Measurements from ENCODE around the gene SHKBP1. TPM values are rescaled to one million over a fixed set of nuclear protein-coding genes. Genes with fewer than 3 reads are reported as not detected.

The SHKBP1 gene
- polyA plus RNA-seq, 3 donors from 2014 or later = 115 to 186 (median 156) TPM

DNA sequence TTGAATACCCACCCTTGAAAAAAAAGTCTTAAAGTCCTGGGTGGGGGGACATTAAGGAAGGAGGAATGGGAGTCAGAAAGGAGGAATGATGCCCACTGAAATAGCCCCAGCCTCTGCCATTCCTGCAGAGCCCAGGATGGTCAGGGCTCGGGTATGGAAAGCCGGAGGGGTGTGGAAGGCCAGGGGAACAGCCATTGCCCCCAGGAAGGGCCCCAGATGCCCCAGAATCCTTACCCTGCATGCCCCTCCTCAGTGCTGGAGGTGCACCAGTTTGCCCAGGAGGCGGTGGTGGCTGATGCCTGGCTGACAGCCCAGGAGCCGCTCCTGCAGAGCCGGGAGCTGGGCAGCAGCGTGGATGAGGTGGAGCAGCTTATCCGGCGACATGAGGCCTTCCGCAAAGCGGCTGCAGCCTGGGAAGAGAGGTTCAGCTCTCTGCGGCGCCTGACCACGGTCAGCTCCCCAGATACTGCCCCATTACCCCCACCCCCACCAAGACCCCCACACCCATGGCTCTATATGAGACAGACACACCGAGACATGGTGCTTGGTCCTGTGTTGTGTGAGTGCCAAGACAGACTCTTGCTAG, 10.7 kb upstream of the SHKBP1 start:
- Mint-ChIP-seq H3K27me3 (ENCODE audit: low read depth in 3 of 3) (peaks cover 14 to 26% (median 19%) of the 10 kb centered on the region in 3 donors), H3K36me3 (no peaks in the 10 kb centered on the region), H3K4me3 (no peak overlapping the region), H3K27ac (no peak overlapping the region), H3K4me1 (peaks cover 15 to 16% of the 10 kb centered on the region in 2 donors), H3K9me3 (peaks cover 0 to 3% (median 0%) of the 10 kb centered on the region in 6 donors)
- DNase-seq = no peak

DNA sequence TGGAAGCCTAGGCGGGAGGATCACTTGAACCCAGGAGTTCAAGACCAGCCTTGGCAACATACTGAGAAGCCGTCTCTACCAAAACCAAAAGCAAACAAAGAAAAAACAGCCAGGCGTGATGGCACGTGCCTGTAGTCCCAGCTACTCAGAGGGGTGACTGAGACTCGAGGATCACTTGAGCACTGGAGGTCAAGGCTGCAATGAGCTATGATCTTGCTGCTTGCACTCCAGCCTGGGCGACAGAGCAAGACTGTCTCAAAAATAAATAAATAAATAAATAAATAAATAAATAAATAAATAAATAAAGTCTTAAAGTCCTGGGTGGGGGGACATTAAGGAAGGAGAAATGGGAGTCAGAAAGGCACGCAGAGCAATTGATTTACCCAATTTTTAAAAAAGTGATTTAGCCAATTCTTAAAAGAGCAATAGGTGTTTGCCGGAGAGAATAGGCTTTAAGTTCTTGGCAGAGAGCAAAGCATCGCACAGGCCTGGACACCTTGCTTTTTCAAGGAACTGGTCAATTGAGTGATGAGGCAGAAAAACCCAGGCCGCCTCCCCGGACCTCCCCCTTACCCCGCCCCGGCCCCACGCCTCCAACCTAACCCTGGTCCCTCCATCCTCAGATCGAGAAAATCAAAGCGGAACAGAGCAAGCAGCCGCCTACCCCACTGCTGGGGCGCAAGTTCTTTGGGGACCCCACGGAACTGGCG, 9.5 kb upstream of the SHKBP1 start:
- Mint-ChIP-seq H3K27me3 (ENCODE audit: low read depth in 3 of 3) (peaks cover 14 to 22% (median 22%) of the 10 kb centered on the region in 3 donors), H3K36me3 (no peaks in the 10 kb centered on the region), H3K4me1 (peaks cover 16 to 17% of the 10 kb centered on the region in 2 donors), H3K27ac (no peak overlapping the region), H3K4me3 (peak overlapping the region in 1 of 5 donors; percentile 3), H3K9me3 (peaks cover 0 to 3% (median 0%) of the 10 kb centered on the region in 6 donors)
- no peak for DNase-seq

DNA sequence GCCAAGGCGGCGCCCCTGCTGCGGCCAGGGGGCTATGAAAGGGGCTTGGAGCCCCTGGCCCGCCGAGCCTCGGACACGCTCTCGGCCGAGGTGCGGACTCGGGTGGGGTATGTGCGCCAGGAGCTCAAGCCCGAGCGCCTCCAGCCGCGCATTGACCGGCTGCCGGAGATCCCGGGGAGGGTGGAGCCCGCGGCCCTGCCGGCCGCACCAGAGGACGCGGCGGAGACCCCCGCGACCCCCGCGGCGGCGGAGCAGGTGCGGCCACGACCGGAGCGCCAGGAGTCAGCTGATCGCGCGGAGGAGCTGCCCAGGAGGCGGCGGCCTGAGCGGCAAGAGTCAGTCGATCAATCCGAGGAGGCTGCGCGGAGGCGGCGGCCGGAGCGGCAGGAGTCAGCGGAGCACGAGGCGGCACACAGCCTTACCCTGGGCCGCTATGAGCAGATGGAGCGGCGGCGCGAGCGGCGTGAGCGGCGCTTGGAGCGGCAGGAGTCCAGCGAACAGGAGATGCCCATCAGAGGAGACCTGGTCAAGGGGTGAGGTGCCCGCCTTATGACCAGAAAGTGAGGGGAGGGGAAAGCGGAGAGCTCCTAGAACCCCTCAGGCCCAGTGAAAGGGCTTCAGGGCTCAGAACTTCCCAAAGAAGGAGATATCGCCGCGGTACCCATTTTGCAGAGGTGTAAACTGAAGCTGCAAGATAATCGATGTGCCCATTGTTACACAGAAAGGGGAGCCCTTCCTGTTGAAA, 8.8 kb upstream of the SHKBP1 start:
- Mint-ChIP-seq H3K9me3 (peaks cover 0 to 3% (median 0%) of the 10 kb centered on the region in 6 donors), H3K27me3 (ENCODE audit: low read depth in 3 of 3) (peaks cover 14 to 22% (median 21%) of the 10 kb centered on the region in 3 donors), H3K36me3 (no peaks in the 10 kb centered on the region), H3K4me1 (peaks cover 16 to 17% of the 10 kb centered on the region in 2 donors), H3K27ac (no peak overlapping the region), H3K4me3 (no peak overlapping the region)
- DNase-seq = no peak

DNA sequence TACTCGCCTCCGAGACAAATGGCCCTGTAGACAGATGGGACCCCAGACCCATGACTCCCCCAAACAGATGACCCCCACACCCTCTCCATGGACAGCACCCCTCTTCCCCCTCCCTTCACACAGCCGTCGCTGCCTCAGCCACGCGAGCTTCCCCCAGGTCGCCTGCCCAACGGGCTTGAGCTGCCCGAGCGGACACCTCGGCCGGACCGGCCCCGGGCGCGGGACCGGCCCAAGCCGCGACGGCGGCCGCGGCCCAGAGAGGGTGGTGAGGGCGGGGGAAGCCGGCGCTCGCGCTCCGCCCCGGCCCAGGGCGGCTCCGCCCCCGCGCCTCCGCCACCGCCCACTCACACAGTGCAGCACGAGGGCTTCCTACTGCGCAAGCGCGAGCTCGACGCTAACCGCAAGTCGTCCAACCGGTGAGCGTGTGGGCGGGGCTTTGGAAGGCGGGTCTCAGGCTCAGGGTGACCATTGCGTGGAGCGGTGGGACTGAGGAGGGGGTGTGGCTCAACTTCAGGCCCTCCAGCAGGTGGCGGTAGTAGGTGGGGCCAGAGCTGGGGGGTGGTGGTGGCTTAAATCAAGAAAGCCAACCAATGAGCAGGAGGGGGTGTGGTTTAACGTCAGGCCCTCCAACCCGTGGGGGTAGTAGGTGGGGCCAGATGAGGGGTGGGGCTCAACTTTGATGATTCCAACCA, 6.2 kb upstream of the SHKBP1 start:
- H3K27me3 Mint-ChIP-seq (ENCODE audit: low read depth in 3 of 3) = peaks cover 12 to 22% (median 21%) of the 10 kb centered on the region in 3 donors
- peak overlapping the region; percentile 58 to 91 (median 78) for H3K27ac Mint-ChIP-seq
- no peaks in the 10 kb centered on the region for H3K36me3 Mint-ChIP-seq
- peak overlapping the region; percentile 70 to 82 (median 79) for H3K4me3 Mint-ChIP-seq
- H3K9me3 Mint-ChIP-seq = peaks cover 0 to 2% (median 0%) of the 10 kb centered on the region in 6 donors
- H3K4me1 Mint-ChIP-seq = peaks cover 16 to 17% of the 10 kb centered on the region in 2 donors
- peak; percentile 96 to 98 (median 96) for DNase-seq

DNA sequence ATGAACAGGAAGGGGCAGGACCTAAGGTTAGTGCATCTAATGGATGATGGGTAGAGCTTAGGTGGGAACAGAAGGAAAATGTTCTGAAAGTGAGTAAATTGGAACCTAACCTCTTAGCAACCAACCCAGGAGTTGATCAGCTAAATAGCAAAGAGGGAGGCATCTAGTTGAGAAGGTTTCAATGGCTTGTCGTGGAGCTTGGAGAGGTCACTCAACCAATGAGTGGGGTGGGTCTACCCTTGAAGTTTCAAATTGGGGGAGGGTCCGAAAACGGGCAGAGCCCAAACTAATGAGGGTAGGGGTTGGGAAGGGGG, 5.7 kb upstream of the SHKBP1 start:
- Mint-ChIP-seq H3K36me3 (no peaks in the 10 kb centered on the region), H3K4me3 (peak overlapping the region; percentile 54 to 79 (median 71)), H3K9me3 (peaks cover 0 to 2% (median 0%) of the 10 kb centered on the region in 6 donors), H3K27ac (peak overlapping the region; percentile 58 to 88 (median 70)), H3K4me1 (peaks cover 17 to 19% of the 10 kb centered on the region in 2 donors), H3K27me3 (ENCODE audit: low read depth in 3 of 3) (peaks cover 12 to 21% (median 20%) of the 10 kb centered on the region in 3 donors)
- DNase-seq = no peak

DNA sequence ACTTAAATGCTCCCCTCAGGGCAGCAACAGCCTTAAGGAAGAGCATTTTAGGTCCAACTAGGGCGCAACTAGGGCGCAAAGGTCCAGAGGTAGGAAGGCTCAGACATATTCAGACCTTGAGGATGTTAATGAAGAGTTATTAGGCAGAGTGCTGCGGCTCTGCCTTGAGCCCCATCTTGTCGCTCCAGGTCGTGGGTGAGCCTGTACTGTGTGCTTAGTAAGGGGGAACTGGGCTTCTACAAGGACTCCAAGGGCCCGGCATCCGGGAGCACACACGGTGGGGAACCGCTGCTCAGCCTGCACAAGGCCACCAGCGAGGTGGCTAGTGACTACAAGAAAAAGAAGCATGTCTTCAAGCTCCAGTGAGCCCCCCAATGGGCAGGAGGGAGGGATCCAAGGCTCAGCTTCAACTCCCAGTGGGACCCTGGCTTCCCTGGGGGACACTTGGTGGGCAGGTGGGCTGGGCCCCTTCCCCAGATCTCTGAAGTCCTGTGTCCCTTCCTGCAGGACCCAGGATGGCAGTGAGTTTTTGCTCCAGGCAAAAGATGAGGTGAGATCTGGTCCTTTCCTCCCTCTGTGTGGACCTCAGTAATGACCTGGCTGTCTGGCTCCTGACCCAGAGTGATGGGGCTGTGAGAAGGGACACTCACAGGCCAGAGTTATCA, 4.7 kb upstream of the SHKBP1 start:
- peaks cover 22 to 27% of the 10 kb centered on the region in 2 donors for H3K4me1 Mint-ChIP-seq
- no peak for DNase-seq
- H3K9me3 Mint-ChIP-seq = no peaks in the 10 kb centered on the region
- peaks cover 10 to 21% (median 17%) of the 10 kb centered on the region in 3 donors for H3K27me3 Mint-ChIP-seq (ENCODE audit: low read depth in 3 of 3)
- no peaks in the 10 kb centered on the region for H3K36me3 Mint-ChIP-seq
- peak overlapping the region in 3 of 6 donors; percentile 56 to 84 (median 68) for H3K27ac Mint-ChIP-seq
- no peak overlapping the region for H3K4me3 Mint-ChIP-seq

DNA sequence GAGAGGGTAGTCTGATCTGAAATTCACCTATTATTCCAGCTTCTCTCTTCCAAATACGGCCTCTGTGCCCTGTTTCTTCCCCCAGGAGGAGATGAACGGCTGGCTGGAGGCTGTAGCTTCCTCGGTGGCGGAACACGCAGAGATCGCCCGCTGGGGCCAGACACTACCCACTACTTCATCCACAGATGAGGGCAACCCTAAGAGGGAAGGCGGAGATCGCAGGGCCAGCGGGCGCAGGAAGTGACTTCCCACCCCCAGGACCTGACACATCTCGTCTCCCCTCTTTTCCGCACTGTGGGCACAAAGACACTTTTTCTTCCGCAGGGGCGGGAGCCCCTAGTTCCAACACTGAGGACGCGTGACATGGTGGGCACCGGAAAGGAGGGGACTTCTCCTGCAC, 1.3 kb upstream of the SHKBP1 start:
- Mint-ChIP-seq H3K27ac (peak overlapping the region in 1 of 6 donors; percentile 55), H3K4me3 (peak overlapping the region; percentile 33 to 66 (median 61)), H3K36me3 (peaks cover 3 to 7% (median 6%) of the 10 kb centered on the region in 3 donors), H3K4me1 (peaks cover 25 to 40% of the 10 kb centered on the region in 2 donors), H3K27me3 (ENCODE audit: low read depth in 3 of 3) (peaks cover 6 to 9% (median 7%) of the 10 kb centered on the region in 3 donors), H3K9me3 (no peaks in the 10 kb centered on the region)
- no peak for DNase-seq

DNA sequence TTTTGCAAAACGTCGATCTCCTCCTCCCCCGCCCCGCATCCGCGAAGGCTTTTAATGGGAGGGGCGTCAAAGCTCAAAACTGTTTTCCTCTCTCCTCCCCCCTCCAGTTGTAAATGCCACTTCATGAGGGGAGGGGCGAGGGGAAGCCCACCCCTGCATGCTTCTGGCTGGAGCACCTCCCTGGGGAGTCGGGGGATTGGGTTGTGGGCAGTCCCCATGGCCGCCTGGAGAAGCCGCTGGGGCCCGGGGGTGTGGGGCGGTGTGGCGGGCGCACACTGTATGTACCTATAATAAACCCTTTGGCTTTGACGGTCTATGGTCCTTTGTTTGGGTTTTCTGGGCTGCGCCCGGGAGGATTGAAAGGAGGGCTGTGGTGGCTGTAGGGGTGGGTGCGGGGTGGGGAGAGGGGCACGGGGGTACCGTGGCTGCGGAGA, 505 bp upstream of the SHKBP1 start:
- no peaks in the 10 kb centered on the region for H3K9me3 Mint-ChIP-seq
- peaks cover 8 to 14% (median 10%) of the 10 kb centered on the region in 3 donors for H3K36me3 Mint-ChIP-seq
- DNase-seq = no peak
- H3K27me3 Mint-ChIP-seq (ENCODE audit: low read depth in 3 of 3) = peaks cover 0 to 5% (median 2%) of the 10 kb centered on the region in 3 donors
- H3K27ac Mint-ChIP-seq = peak overlapping the region; percentile 50 to 90 (median 82)
- H3K4me1 Mint-ChIP-seq = peaks cover 19 to 32% of the 10 kb centered on the region in 2 donors
- peak overlapping the region; percentile 86 to 93 (median 88) for H3K4me3 Mint-ChIP-seq

DNA sequence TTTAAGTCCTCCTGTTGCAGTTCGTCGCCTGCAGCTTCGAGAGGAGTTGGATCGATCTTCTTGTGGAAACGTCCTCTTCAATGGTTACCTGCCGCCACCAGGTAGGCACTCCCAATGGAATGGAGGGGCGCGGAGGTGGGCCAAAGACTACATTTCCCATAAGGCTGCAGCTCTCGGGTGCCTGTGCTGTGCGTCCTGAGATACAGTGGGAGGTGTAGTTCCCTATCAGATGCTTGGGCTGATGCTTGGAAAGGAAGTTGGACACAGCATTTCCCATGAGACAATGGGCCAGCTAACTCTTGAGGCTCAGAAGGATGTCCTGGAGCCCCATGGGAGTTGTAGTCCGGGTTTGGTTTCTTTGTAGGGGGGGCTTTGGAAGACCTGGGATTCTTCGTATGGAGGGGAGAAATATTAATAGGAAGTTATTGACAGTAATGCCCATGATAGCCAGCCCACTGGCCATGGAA, 1.8 kb downstream of the SHKBP1 start:
- no peak for DNase-seq
- H3K4me1 Mint-ChIP-seq = peaks cover 22 to 32% of the 10 kb centered on the region in 2 donors
- H3K27ac Mint-ChIP-seq = peak overlapping the region in 3 of 6 donors; percentile 2 to 85 (median 40)
- no peaks in the 10 kb centered on the region for H3K9me3 Mint-ChIP-seq
- peaks cover 12 to 24% (median 14%) of the 10 kb centered on the region in 3 donors for H3K36me3 Mint-ChIP-seq
- peaks cover 0 to 6% (median 2%) of the 10 kb centered on the region in 3 donors for H3K27me3 Mint-ChIP-seq (ENCODE audit: low read depth in 3 of 3)
- H3K4me3 Mint-ChIP-seq = peak overlapping the region; percentile 48 to 93 (median 87)

DNA sequence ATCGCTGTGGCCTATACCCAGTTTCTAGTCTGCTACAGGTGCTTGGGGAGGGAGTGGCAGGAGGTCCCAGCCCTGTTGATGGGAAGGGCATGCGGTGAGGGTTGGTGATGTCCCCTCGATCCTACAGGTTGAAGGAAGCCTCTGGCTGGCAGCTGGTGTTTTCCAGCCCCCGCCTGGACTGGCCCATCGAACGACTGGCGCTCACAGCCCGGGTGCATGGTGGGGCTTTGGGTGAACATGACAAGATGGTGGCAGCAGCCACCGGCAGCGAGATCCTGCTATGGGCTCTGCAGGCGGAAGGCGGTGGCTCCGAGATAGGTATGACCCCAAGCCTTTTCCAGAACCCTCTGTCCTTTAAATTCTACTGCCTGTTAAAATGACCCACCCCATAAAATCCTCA, 3.9 kb downstream of the SHKBP1 start:
- Mint-ChIP-seq H3K27ac (peak overlapping the region in 1 of 6 donors; percentile 34), H3K9me3 (no peaks in the 10 kb centered on the region), H3K27me3 (ENCODE audit: low read depth in 3 of 3) (peaks cover 0 to 8% (median 2%) of the 10 kb centered on the region in 3 donors), H3K4me1 (peaks cover 22 to 32% of the 10 kb centered on the region in 2 donors), H3K4me3 (no peak overlapping the region), H3K36me3 (peaks cover 19 to 37% (median 26%) of the 10 kb centered on the region in 3 donors)
- DNase-seq = no peak

DNA sequence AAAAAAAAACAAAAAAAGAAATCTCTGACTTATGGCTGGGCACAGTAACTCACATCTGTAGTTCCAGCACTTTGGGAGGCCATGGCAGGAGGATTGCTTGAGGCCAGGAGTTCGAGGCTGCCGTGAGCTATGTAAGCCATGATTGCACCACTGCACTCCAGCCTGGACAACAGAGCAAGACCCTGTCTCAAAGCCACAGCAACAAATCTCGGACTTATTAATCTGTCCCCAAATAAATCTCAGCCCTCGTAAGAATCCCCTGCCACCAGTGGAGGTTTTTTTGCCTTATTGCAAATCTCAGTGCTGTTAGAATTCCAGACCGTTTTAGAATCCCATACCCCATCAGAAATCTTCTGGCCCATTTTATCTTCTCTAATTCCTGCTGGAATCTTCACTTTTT, 4.9 kb downstream of the SHKBP1 start:
- H3K4me3 Mint-ChIP-seq = no peak overlapping the region
- H3K27me3 Mint-ChIP-seq (ENCODE audit: low read depth in 3 of 3) = peaks cover 0 to 8% (median 0%) of the 10 kb centered on the region in 3 donors
- H3K27ac Mint-ChIP-seq = no peak overlapping the region
- H3K4me1 Mint-ChIP-seq = peaks cover 19 to 30% of the 10 kb centered on the region in 2 donors
- H3K9me3 Mint-ChIP-seq = no peaks in the 10 kb centered on the region
- peaks cover 26 to 45% (median 33%) of the 10 kb centered on the region in 3 donors for H3K36me3 Mint-ChIP-seq
- DNase-seq = no peak

DNA sequence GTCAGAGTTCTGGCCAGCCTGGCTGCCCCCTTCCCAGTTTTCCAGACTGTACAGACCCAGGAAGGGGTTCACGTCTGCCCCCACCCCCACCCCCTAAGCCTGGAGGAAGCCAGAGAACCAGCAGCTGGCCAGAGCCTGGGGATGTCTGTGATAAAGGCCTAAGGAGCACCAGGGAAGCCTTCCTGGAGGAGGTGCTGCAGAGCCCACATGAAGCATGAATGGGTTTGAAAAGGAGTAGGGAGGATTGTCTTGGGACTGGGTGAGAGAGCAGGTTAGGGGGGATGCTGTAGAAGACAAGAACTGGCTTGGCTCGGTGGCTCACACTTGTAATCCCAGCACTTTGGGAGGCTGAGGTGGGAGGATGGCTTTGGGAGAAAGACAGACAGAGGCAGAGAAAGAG, 5.8 kb downstream of the SHKBP1 start:
- H3K4me3 Mint-ChIP-seq = no peak overlapping the region

More for the DNA sequence above, 5.8 kb downstream of the SHKBP1 start:
- peaks cover 17 to 25% of the 10 kb centered on the region in 2 donors for H3K4me1 Mint-ChIP-seq
- H3K36me3 Mint-ChIP-seq = peaks cover 32 to 51% (median 39%) of the 10 kb centered on the region in 3 donors
- H3K27me3 Mint-ChIP-seq (ENCODE audit: low read depth in 3 of 3) = peaks cover 0 to 8% (median 0%) of the 10 kb centered on the region in 3 donors
- DNase-seq = no peak
- no peaks in the 10 kb centered on the region for H3K9me3 Mint-ChIP-seq
- H3K27ac Mint-ChIP-seq = peak overlapping the region in 2 of 6 donors; percentile 35 to 67
